Spleen (tissue), 7 donors: ENCODE data around the gene YIPF1.

Experiments used
- CTCF ChIP-seq, 11 experiments: fragments of 200-600 bp in 7 of 11; fragments of 450-650 bp in 4 of 11; sonication (generic) in 4 of 11; IDR thresholded peaks in 8 of 11; conservative IDR thresholded peaks in 3 of 11; 1 replicate in 7 of 11; 2 replicates in 4 of 11; pipeline versions ENCODE4 v1.4.0 to v1.8.0; 2016 to 2021; ENCODE audit warnings: antibody characterized with exemption in 11 of 11, inconsistent platforms in 4 of 11, mild to moderate bottlenecking in 1 of 11
- POLR2A ChIP-seq, 3 donors: fragments of 450-650 bp; IDR thresholded peaks; one replicate each; pipeline ENCODE4 v1.5.1; 2017; ENCODE audit warnings: antibody characterized with exemption in 3 of 3, mild to moderate bottlenecking in 1 of 3
- POLR2AphosphoS5 ChIP-seq, 3 donors: sonication (generic); formaldehyde crosslinking; IDR thresholded peaks; one replicate each; pipeline ENCODE4 v1.5.1; 2017; ENCODE audit warnings: antibody characterized with exemption in 3 of 3
- donor health status: DM: no; HTN: no; CAD: no; lungs with moderate emphysema.
- donor health status: DM: no; HTN: no; CAD: no.
- donor health status: DM: no; HTN: no; CAD: no.

GRCh38 chr1:53878492-53879105, 11.0 kb downstream of the YIPF1 start:
- no peak for TF ChIP-seq POLR2A (IDR thresholded peaks at IDR 0.05)
- TF ChIP-seq CTCF (IDR thresholded peaks at IDR 0.05 in 8 of 11, conservative IDR thresholded peaks at IDR 0.05 in 3 of 11): peak in 8 of 11 experiments; percentile 15 to 68 (median 44)
- no peak for TF ChIP-seq POLR2AphosphoS5 (IDR thresholded peaks at IDR 0.05)
